HG03139 (cell line): ENCODE results near the gene TIPRL.

ENCODE experiments used
- ATAC-seq: cut with Tn5 transposase; IDR thresholded peaks from one replicate; pipeline ENCODE4 v1.9.1; 2021; ENCODE audit not compliant: unreplicated experiment

The TIPRL gene

GRCh38 chr1:168245042-168245441, 66.3 kb downstream of the TIPRL start:
- no peak for ATAC-seq

GRCh38 chr1:168246506-168246905, 67.7 kb downstream of the TIPRL start:
- ATAC-seq: no peak
